ENCODE measurements around the gene IFT57.

IFT57 gene

GRCh38 chr3:108123326-108123725, 98.9 kb downstream of the IFT57 start:
- no peak for DNase-seq

DNA sequence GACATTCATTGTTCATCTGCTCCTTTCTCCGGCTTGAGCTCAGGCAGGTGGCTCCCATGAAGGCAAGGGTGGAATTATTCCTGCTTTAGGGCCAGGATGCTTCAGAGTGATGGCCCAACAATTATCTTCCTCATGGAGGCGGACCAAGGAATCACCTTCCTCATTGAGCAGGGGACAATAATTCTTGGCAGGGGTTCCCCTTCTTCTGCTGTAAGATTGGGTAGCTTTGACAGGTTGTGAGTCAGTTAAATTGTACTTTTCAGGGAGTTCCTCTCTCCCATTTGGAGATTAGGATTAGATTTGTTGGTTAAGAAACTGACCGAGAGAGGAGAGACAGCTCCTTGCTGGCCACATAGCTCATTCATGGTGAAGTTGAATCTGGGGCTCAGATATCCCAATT, 99.9 kb downstream of the IFT57 start:
- no peak for DNase-seq

DNA sequence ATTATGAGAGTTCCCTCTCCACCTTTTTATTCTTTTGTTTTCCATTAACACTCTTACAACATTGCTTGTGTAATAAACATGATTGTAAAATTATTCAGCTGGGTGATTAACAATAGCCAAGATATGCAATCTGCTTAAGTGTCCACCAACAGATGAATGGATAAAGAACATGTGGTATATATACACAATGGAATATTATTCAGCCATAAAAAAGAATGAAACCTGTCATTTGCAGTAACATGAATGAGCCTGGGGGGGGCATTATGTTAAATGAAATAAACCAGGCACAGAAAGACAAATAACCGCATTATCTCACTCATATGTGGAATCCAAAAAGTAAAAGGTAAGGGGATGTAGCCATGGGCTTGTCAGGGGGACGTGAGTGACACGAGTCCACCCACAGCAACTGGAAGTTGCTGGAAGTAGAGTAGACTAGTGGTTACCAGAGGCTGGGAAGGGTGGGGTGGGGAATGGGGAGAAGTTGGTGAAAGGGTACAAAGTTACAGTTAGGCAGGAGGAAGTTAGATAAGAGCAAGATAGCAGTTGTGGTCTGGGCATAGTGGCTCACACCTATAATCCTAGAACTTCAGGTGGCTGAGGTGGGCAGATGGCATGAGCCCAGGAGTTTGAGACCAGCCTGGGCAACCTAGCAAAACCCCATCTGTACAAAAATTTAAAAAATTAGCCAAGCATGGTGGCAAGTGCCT, 102.7 kb downstream of the IFT57 start:
- DNase-seq: no peak

GRCh38 chr3:108118038-108118768, 104.0 kb downstream of the IFT57 start:
- DNase-seq: no peak

DNA sequence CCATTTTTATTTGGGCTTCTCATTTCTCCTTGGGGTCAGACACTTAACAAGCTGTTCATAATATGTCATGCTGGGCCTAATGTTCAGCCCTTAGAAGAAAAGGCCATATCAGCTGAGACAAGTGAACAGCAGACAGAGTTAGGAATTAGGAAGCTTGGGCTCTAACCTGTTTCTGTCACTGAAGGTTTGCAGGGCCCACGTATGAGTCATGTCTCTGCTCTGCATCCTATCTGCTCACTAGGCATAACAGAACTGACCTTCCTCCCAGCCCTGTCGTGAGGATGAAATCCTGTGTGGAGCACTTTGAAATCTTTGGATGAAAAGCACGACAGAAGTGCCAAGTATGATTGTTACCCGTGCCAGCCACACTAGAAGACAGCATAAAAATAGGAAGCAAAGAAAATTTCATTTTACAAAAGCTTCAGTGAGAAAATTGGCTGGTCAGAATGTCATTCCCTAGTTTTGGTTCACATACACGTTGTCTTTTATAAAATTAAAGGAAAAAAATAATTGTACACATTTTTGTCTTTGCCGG, 104.9 kb downstream of the IFT57 start:
- no peak for DNase-seq

DNA sequence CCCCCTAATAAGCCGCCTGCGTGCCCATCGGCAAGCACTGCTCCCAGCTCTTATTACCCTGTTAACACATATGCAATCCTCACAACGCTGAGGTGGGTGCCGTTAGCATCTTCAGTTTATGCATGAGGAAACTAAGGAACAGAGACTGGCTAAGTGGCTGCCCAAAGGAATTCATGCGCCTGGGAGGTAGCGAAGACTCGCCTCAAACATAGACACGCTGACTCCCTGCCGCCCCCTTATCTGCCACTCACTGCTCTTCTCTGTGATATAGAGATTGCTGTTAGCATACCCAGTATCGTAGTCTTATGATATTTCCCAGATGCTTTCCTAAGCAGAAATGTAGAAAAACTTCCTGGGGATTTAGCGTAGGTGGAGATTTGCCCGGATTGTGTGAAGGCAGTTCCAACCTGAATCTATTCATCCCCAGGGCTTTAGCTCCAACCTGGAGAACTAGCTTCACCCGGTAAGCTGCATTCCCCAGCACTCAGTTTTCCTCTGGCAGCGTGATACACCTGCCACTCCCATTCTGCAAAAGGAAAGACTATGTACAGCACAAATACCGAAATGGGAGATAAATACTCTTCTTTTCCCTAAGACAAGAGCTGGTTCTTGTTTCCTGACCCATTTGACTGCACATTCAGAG, 107.7 kb downstream of the IFT57 start:
- DNase-seq: no peak

GRCh38 chr3:108113975-108114374, 108.2 kb downstream of the IFT57 start:
- DNase-seq: no peak

GRCh38 chr3:108110934-108111333, 111.3 kb downstream of the IFT57 start:
- no peak for DNase-seq
